ENCODE results near the gene ATXN1.

Gene ATXN1

GRCh38 chr6:16783509-16783908 lies 22.2 kb upstream of the ATXN1 start:
- DNase-seq (ENCODE audit: low spot score): no peak

- DNase-seq (ENCODE audit: low spot score): no peak
Observed at GRCh38 chr6:16782278-16782677, 21.0 kb upstream of the ATXN1 start.

- DNase-seq (ENCODE audit: low spot score): no peak
Observed at GRCh38 chr6:16781348-16782169, 20.3 kb upstream of the ATXN1 start.

GRCh38 chr6:16778521-16778920 lies 17.3 kb upstream of the ATXN1 start:
- DNase-seq (ENCODE audit: low spot score): no peak

GRCh38 chr6:16777794-16778193 lies 16.5 kb upstream of the ATXN1 start:
- no peak for DNase-seq (ENCODE audit: low spot score)

- no peak for DNase-seq (ENCODE audit: low spot score)
Observed at GRCh38 chr6:16776394-16777017, 15.2 kb upstream of the ATXN1 start.

GRCh38 chr6:16774437-16774836 lies 13.2 kb upstream of the ATXN1 start:
- no peak for DNase-seq (ENCODE audit: low spot score)

- no peak for DNase-seq (ENCODE audit: low spot score)
Observed at GRCh38 chr6:16773362-16773761, 12.1 kb upstream of the ATXN1 start.

GRCh38 chr6:16770701-16771569 lies 9.7 kb upstream of the ATXN1 start:
- DNase-seq (ENCODE audit: low spot score): peak; percentile 79

GRCh38 chr6:16769986-16770376 lies 8.7 kb upstream of the ATXN1 start:
- no peak for DNase-seq (ENCODE audit: low spot score)

- DNase-seq (ENCODE audit: low spot score): peak; percentile 79
Observed at GRCh38 chr6:16769131-16769985, 8.1 kb upstream of the ATXN1 start.

- DNase-seq (ENCODE audit: low spot score): no peak
Observed at GRCh38 chr6:16768477-16768830, 7.2 kb upstream of the ATXN1 start.

GRCh38 chr6:16767765-16768476 lies 6.7 kb upstream of the ATXN1 start:
- no peak for DNase-seq (ENCODE audit: low spot score)

- no peak for DNase-seq (ENCODE audit: low spot score)
Observed at GRCh38 chr6:16766836-16767745, 5.8 kb upstream of the ATXN1 start.

GRCh38 chr6:16766043-16766536 lies 4.8 kb upstream of the ATXN1 start:
- DNase-seq (ENCODE audit: low spot score): peak; percentile 66

- DNase-seq (ENCODE audit: low spot score): no peak
Observed at GRCh38 chr6:16765235-16765634, 4.0 kb upstream of the ATXN1 start.

- peak; percentile 46 for DNase-seq (ENCODE audit: low spot score)
Observed at GRCh38 chr6:16764188-16764950, 3.1 kb upstream of the ATXN1 start.

GRCh38 chr6:16762550-16763477 lies 1.6 kb upstream of the ATXN1 start:
- peak; percentile 73 for DNase-seq (ENCODE audit: low spot score)
